Kidney (tissue), 14 donors: ENCODE measurements around the gene CCDC152. TPM values are rescaled to one million over a fixed set of nuclear protein-coding genes. Genes with fewer than 3 reads are reported as not detected.

Experiments used
- DNase-seq, 5 donors: peaks; one replicate each; pipeline ENCODE4 v3.0.0-alpha.2; 2013 to 2020
- FAIRE-seq: peaks from 2 replicates; lab custom pipeline; 2012; peaks lifted over from hg19 to GRCh38; lab: Jason Lieb, UNC
- H3K27ac ChIP-seq, 2 donors: one replicate each; pipeline ENCODE4 v1.7.0; 2013; ENCODE audit warnings: low read depth in 2 of 2, low read length in 2 of 2, inconsistent platforms in 1 of 2
- H3K27me3 ChIP-seq: one replicate; pipeline ENCODE4 v1.7.1; 2013; ENCODE audit warnings: low read length, inconsistent platforms; ENCODE audit not compliant: control insufficient read depth, insufficient read depth
- H3K36me3 ChIP-seq, 3 donors: one replicate each; pipeline versions ENCODE4 v1.7.0 to v1.7.1; 2013; ENCODE audit warnings: low read length in 3 of 3, control low read depth in 1 of 3, inconsistent platforms in 1 of 3; ENCODE audit not compliant: insufficient read depth in 3 of 3, control insufficient read depth in 2 of 3
- H3K4me1 ChIP-seq, 3 donors: one replicate each; pipeline versions ENCODE4 v1.7.0 to v1.7.1; 2013; ENCODE audit warnings: low read length in 3 of 3, inconsistent platforms in 1 of 3, low read depth in 1 of 3; ENCODE audit not compliant: control insufficient read depth in 2 of 3, insufficient read depth in 2 of 3
- H3K4me3 ChIP-seq, 3 donors: one replicate each; pipeline versions ENCODE4 v1.7.0 to v1.8.1; 2013; ENCODE audit warnings: low read length in 3 of 3, control low read depth in 1 of 3, inconsistent platforms in 1 of 3
- H3K9ac ChIP-seq, 3 donors: one replicate each; pipeline versions ENCODE4 v1.7.0 to v1.7.1; 2013; ENCODE audit warnings: low read length in 3 of 3, control low read depth in 1 of 3, inconsistent platforms in 1 of 3
- H3K9me3 ChIP-seq, 3 donors: one replicate each; pipeline versions ENCODE4 v1.7.0 to v1.7.1; 2013; ENCODE audit warnings: low read length in 3 of 3, control low read depth in 1 of 3, inconsistent platforms in 1 of 3; ENCODE audit not compliant: control insufficient read depth in 2 of 3, insufficient read depth in 1 of 3
- intact Hi-C: fragments of 100-400 bp; cut with DNase I; formaldehyde crosslinking; loops from one replicate; pipeline ENCODE4 v1.11.1; 2022
- polyA plus RNA-seq: library from polyadenylated mRNA; stranded (reverse); fragments of 350-450 nt; fragmentation: Illumina TruSeq; extraction: RNeasy Lipid Tissue Mini Kit (QIAGEN cat#74804); gene quantifications from one replicate; pipeline ENCODE4 v1.2.3, GENCODE V29; 2014; ENCODE audit warnings: low read depth, low replicate concordance; ENCODE audit not compliant: insufficient read depth
- total RNA-seq: library from RNA; stranded (reverse); fragmentation: NEBNext Ultra II Directional; extraction: Animal tissue kit (Norgen Biotek cat#: 25700); gene quantifications from one replicate; pipeline ENCODE4 v1.2.1, GENCODE V29; 2021
- TF ChIP-seq, protein P1 (sequence below): IDR thresholded peaks from 3 replicates; pipeline ENCODE4 v1.5.1; 2012; ENCODE audit warnings: mild to moderate bottlenecking, moderate library complexity, borderline replicate concordance; ENCODE audit not compliant: insufficient read depth; ENCODE audit errors: extremely low read depth
- donor health status: control.
- donor health status: control.
- donor health status: control.
- donor health status: control.
- donor health status: control.
- donor health status: DM: yes; HTN: yes; CAD: no.
- donor health status: Normal renal cell carcinoma (clear cell type).

Gene CCDC152
- total and polyA plus RNA-seq, 2 donors from 2014 or later = 0.15 to 1.1 TPM

GRCh38 chr5:42770003-42770402, 13.4 kb downstream of the CCDC152 start:
- TF ChIP-seq, protein P1, sequence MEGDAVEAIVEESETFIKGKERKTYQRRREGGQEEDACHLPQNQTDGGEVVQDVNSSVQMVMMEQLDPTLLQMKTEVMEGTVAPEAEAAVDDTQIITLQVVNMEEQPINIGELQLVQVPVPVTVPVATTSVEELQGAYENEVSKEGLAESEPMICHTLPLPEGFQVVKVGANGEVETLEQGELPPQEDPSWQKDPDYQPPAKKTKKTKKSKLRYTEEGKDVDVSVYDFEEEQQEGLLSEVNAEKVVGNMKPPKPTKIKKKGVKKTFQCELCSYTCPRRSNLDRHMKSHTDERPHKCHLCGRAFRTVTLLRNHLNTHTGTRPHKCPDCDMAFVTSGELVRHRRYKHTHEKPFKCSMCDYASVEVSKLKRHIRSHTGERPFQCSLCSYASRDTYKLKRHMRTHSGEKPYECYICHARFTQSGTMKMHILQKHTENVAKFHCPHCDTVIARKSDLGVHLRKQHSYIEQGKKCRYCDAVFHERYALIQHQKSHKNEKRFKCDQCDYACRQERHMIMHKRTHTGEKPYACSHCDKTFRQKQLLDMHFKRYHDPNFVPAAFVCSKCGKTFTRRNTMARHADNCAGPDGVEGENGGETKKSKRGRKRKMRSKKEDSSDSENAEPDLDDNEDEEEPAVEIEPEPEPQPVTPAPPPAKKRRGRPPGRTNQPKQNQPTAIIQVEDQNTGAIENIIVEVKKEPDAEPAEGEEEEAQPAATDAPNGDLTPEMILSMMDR = no peak
- intact Hi-C loops = no loop called here
- DNase-seq (no peak), FAIRE-seq (no peak)
- Histone ChIP-seq H3K9me3 (no peaks in the 10 kb centered on the region), H3K27me3 (no peaks in the 10 kb centered on the region), H3K4me3 (no peak overlapping the region), H3K4me1 (no peaks in the 10 kb centered on the region), H3K9ac (no peak overlapping the region), H3K27ac (no peak overlapping the region), H3K36me3 (no peaks in the 10 kb centered on the region)

DNA sequence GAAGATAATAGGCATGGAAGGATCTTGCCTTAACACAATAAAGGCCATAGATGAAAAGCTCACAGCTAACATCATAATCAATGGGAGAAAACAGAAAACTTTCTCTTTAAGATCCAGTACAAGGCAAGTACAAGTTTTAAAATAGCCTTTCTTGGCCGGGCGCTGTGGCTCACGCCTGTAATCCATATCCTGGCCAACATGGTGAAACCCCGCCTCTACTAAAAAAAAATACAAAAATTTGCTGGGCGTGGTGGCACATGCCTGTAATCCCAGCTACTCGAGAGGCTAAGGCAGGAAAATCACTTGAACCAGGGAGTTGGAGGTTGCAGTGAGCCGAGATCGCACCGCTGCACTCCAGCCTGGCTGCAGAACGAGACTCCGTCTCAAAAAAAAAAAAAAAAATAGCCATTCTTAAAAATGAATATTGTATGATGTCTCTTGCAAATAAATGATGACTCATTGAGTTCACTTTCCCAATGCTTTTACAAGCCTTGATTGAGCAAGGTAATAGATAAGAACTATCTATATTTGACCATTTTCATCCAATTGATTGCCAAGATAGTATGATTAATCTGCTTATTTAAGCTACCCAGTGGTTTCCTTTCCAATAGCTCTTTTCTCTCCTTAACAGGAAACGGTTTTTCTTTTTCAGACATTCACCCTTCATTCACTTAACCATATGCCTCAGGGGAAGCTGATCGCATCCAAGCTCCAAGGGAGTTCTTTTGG, 15.8 kb downstream of the CCDC152 start:
- no peak overlapping the region for H3K4me3 ChIP-seq
- no peaks in the 10 kb centered on the region for H3K27me3 ChIP-seq
- TF ChIP-seq, protein P1 = no peak
- H3K9me3 ChIP-seq = no peaks in the 10 kb centered on the region
- H3K36me3 ChIP-seq = no peaks in the 10 kb centered on the region
- intact Hi-C loops = no loop called here
- H3K27ac ChIP-seq = no peak overlapping the region
- H3K9ac ChIP-seq = no peak overlapping the region
- no peak for DNase-seq
- no peaks in the 10 kb centered on the region for H3K4me1 ChIP-seq
- no peak for FAIRE-seq

DNA sequence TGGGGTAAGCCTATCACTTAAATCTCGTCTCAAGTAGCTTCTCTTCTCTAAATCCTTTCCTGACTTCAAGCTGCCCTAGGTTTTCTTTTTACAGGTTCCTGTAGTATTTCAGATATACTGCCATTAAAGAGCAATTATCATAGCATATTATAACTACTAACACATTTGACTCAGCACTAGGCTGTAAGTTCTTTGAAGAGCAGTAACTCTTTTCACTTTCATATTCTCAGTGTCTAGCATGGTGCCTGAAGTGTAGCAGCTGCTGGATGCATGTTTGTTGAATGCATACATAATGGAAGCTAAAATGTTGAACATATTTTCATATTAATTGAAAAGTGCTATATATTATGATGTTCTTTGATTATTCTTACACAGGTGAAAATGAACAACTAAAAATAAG, 22.5 kb downstream of the CCDC152 start:
- Histone ChIP-seq H3K9ac (no peak overlapping the region), H3K4me1 (no peaks in the 10 kb centered on the region), H3K36me3 (no peaks in the 10 kb centered on the region), H3K27me3 (no peaks in the 10 kb centered on the region), H3K9me3 (no peaks in the 10 kb centered on the region), H3K27ac (no peak overlapping the region), H3K4me3 (no peak overlapping the region)
- FAIRE-seq (no peak), DNase-seq (no peak)
- intact Hi-C loops = no loop called here
- TF ChIP-seq, protein P1 = no peak

GRCh38 chr5:42781584-42781983, 25.0 kb downstream of the CCDC152 start:
- TF ChIP-seq, protein P1 = no peak
- no peaks in the 10 kb centered on the region for H3K36me3 ChIP-seq
- H3K9ac ChIP-seq = no peak overlapping the region
- FAIRE-seq = no peak
- H3K4me3 ChIP-seq = no peak overlapping the region
- H3K27me3 ChIP-seq = no peaks in the 10 kb centered on the region
- intact Hi-C loops = no loop called here
- H3K27ac ChIP-seq = no peak overlapping the region
- peaks cover 0 to 4% (median 4%) of the 10 kb centered on the region in 3 donors for H3K9me3 ChIP-seq
- no peak for DNase-seq
- no peaks in the 10 kb centered on the region for H3K4me1 ChIP-seq
